GM12878 (cell line): ENCODE data around the gene HSCB. TPM values are rescaled to one million over a fixed set of nuclear protein-coding genes. Genes with fewer than 3 reads are reported as not detected.

Source experiments
- BCL3 ChIP-seq: IDR thresholded peaks from 2 replicates; pipeline ENCODE4 v1.6.1; 2011; ENCODE audit warnings: borderline replicate concordance, low read depth, mild to moderate bottlenecking, moderate library complexity, low read length; ENCODE audit not compliant: insufficient read depth, poor library complexity, severe bottlenecking
- FOS ChIP-seq: IDR thresholded peaks from 3 replicates; pipeline ENCODE4 v1.6.1; 2011; ENCODE audit warnings: borderline replicate concordance; ENCODE audit not compliant: insufficient read length; ENCODE audit errors: extremely low read depth
- GATAD2B ChIP-seq: fragments of 450-650 bp; conservative IDR thresholded peaks from 2 replicates; pipeline ENCODE4 v1.6.1; 2017; ENCODE audit warnings: low read depth, mild to moderate bottlenecking, moderate library complexity
- RAD51 ChIP-seq: fragments of 450-650 bp; IDR thresholded peaks from 2 replicates; pipeline ENCODE4 v1.6.1; 2016; ENCODE audit warnings: moderate library complexity, mild to moderate bottlenecking, inconsistent platforms
- RUNX3 ChIP-seq: IDR thresholded peaks from 2 replicates; pipeline ENCODE4 v1.6.1; 2012; ENCODE audit warnings: low read length, inconsistent platforms
- SMARCA5 ChIP-seq: fragments of 450-650 bp; IDR thresholded peaks from 2 replicates; pipeline ENCODE4 v1.6.1; 2017; ENCODE audit warnings: mild to moderate bottlenecking
- TBL1XR1 ChIP-seq: IDR thresholded peaks from 2 replicates; pipeline ENCODE4 v1.6.1; 2012; ENCODE audit warnings: low read depth, low read length, improper control_type of control experiment
- ZNF217 ChIP-seq: fragments of 450-650 bp; IDR thresholded peaks from 2 replicates; pipeline ENCODE4 v1.6.1; 2017; ENCODE audit warnings: antibody characterized with exemption, mild to moderate bottlenecking
- ZNF592 ChIP-seq: fragments of 450-650 bp; IDR thresholded peaks from 2 replicates; pipeline ENCODE4 v1.6.1; 2017; ENCODE audit warnings: mild to moderate bottlenecking, moderate library complexity
- polyA plus RNA-seq, 11 experiments: library from polyadenylated mRNA; depleted of rRNA in 4 of 11; unstranded in 6 of 11; stranded (reverse) in 5 of 11; fragments of >200 nt; fragmentation: Nextera tagmentation in 4 of 11; fragmentation: Illumina TruSeq in 1 of 11; extraction: Ambion mirVana in 4 of 11; extraction: Trizol in 1 of 11; gene quantifications; 1 replicate in 1 of 11; 2 replicates in 10 of 11; pipeline versions ENCODE4 v1.2.1 to v1.2.3, GENCODE V29; 2011 to 2016; ENCODE audit warnings: inconsistent platforms in 2 of 11, missing spikeins in 2 of 11, low read depth in 1 of 11
- total RNA-seq, 4 experiments: library from RNA; depleted of rRNA in 3 of 4; stranded (reverse); fragments of >200 nt in 3 of 4; fragmentation: Illumina TruSeq in 1 of 4; extraction: Trizol in 1 of 4; gene quantifications; 2 replicates each; pipeline versions ENCODE4 v1.2.1 to v1.2.3, GENCODE V29; 2013 to 2021

The HSCB gene
- total and polyA plus RNA-seq, 10 of the 15 experiments (the other 5 are each of a cell fraction or from before 2014, with no cell fraction given), result 10.6 to 28.4 (median 20.8) TPM

DNA sequence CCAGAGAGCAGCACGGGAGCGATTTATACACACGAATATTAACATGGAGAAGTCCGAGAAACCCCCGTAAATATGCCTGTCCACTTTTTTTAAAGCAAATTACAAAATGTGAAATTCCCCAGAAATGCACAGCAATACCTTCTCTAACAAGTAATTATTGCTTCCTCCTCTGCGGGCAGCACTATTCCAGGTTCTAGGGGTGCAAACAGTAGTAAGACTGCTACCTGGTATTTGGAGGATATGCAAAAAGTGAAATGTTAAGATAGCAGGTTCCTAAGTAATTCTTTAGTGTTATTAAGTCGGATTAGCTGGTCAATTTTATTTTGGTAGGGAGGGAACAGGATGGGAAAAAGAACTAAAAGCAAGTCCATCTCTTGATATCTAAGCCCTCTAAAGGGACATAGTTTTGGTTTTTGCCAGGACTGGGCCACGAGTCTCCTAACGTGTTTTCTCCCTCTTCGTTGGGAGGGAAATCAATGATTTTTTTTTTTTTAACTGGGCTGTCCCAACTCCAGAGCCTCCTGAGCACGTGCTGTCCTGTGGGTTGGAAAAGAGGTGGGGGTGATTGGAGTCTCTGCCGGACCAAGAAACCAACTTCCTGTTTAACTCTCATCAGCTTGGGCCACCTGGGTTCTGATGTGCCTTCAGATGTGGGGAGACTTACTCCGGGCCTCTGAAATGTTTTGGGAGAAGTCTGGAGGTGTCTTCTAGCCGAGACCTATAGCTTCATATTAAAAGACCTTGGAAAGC, 60.2 kb downstream of the HSCB start (continued):
- no peak for TF ChIP-seq GATAD2B
- TF ChIP-seq TBL1XR1, result no peak
- no peak for TF ChIP-seq SMARCA5
- TF ChIP-seq FOS, result no peak
- TF ChIP-seq ZNF592, result no peak
- no peak for TF ChIP-seq ZNF217
- no peak for TF ChIP-seq BCL3
- TF ChIP-seq RAD51, result peak; percentile 17; the same call in 1 of the 2 replicates
- TF ChIP-seq RUNX3, result peak; percentile 7; the same call in 1 of the 2 replicates
